Smooth muscle cell (in vitro differentiated cells): ENCODE measurements around the gene NOSTRIN. TPM values are rescaled to one million over a fixed set of nuclear protein-coding genes. Genes with fewer than 3 reads are reported as not detected.

Source experiments
- DNase-seq: peaks from one replicate; lab custom pipeline; 2025; ENCODE audit not compliant: unreplicated experiment; lab: John Stamatoyannopoulos, UW
- H2AFZ ChIP-seq: fragments of 200-600 bp; sonication (generic); 2 replicates; pipeline ENCODE4 v1.6.0; 2016; ENCODE audit warnings: antibody characterized with exemption, low read depth, mild to moderate bottlenecking
- H3F3A ChIP-seq: fragments of 200-600 bp; sonication (generic); 2 replicates; pipeline ENCODE4 v1.6.0; 2017; ENCODE audit warnings: antibody characterized with exemption, low read depth
- H3K27ac ChIP-seq: fragments of 200-600 bp; sonication (generic); 2 replicates; pipeline ENCODE4 v1.5.1; 2016; ENCODE audit warnings: low read depth, mild to moderate bottlenecking
- H3K27me3 ChIP-seq: fragments of 200-600 bp; sonication (generic); 2 replicates; pipeline ENCODE4 v1.6.1; 2016; ENCODE audit warnings: low read depth, mild to moderate bottlenecking
- H3K36me3 ChIP-seq: fragments of 200-600 bp; sonication (generic); 2 replicates; pipeline ENCODE4 v1.5.1; 2016; ENCODE audit warnings: low read depth
- H3K4me1 ChIP-seq: fragments of 200-600 bp; sonication (generic); 2 replicates; pipeline ENCODE4 v1.5.1; 2016; ENCODE audit warnings: low read depth
- H3K4me2 ChIP-seq: fragments of 200-600 bp; sonication (generic); 2 replicates; pipeline ENCODE4 v1.6.0; 2016; ENCODE audit warnings: mild to moderate bottlenecking
- H3K4me3 ChIP-seq: fragments of 200-600 bp; sonication (generic); 2 replicates; pipeline ENCODE4 v1.5.1; 2016; ENCODE audit warnings: mild to moderate bottlenecking
- H3K79me2 ChIP-seq: fragments of 200-600 bp; sonication (generic); 2 replicates; pipeline ENCODE4 v1.6.0; 2016; ENCODE audit warnings: low read depth, mild to moderate bottlenecking
- H3K9ac ChIP-seq: fragments of 200-600 bp; sonication (generic); 2 replicates; pipeline ENCODE4 v1.6.0; 2016; ENCODE audit warnings: low read depth
- H3K9me3 ChIP-seq: fragments of 200-600 bp; sonication (generic); replicated peaks from 2 replicates; pipeline ENCODE4 v1.5.1; 2016; ENCODE audit warnings: low read depth
- H4K20me1 ChIP-seq: fragments of 200-600 bp; sonication (generic); 2 replicates; pipeline ENCODE4 v1.6.0; 2016; ENCODE audit warnings: low read depth
- CTCF ChIP-seq: fragments of 200-600 bp; sonication (generic); IDR thresholded peaks from 2 replicates; pipeline ENCODE4 v1.5.1; 2017; ENCODE audit warnings: borderline replicate concordance, mild to moderate bottlenecking, antibody characterized with exemption; ENCODE audit not compliant: insufficient read depth, poor library complexity, severe bottlenecking
- WGBS: methylation state at CpG from one replicate; pipeline ENCODE4 v1.1.7; 2016; ENCODE audit warnings: low lambda C conversion rate; 5-methylcytosine and 5-hydroxymethylcytosine counted together
- polyA plus RNA-seq: library from polyadenylated mRNA; unstranded; fragments of >200 nt; fragmentation: Nextera tagmentation; extraction: Ambion mirVana; gene quantifications from 2 replicates; pipeline ENCODE4 v1.2.1, GENCODE V29; 2016
- total RNA-seq: library from RNA; depleted of rRNA; stranded (reverse); fragments of >200 nt; gene quantifications from 2 replicates; pipeline ENCODE4 v1.2.3, GENCODE V29; 2014

Gene NOSTRIN
- total and polyA plus RNA-seq, 2 experiments from 2014 or later, result 0.10 TPM; not detected in 1

GRCh38 chr2:168851674-168852320 is 49.4 kb downstream of the NOSTRIN start:
- no peak for TF ChIP-seq CTCF
- no peaks in the 10 kb centered on the region for H3K9me3 ChIP-seq
- no peak overlapping the region for H3K4me2 ChIP-seq
- H3K4me1 ChIP-seq, result no peaks in the 10 kb centered on the region
- H3K36me3 ChIP-seq, result no peaks in the 10 kb centered on the region
- no peaks in the 10 kb centered on the region for H3F3A ChIP-seq
- no peaks in the 10 kb centered on the region for H3K79me2 ChIP-seq
- WGBS, result 89% methylated on average over 5 of the region's 5 CpGs
- no peak overlapping the region for H2AFZ ChIP-seq
- no peak overlapping the region for H3K27ac ChIP-seq
- no peaks in the 10 kb centered on the region for H4K20me1 ChIP-seq
- DNase-seq, result no peak
- H3K27me3 ChIP-seq, result no peaks in the 10 kb centered on the region
- H3K4me3 ChIP-seq, result no peak overlapping the region
- no peak overlapping the region for H3K9ac ChIP-seq

- Histone ChIP-seq H3F3A (no peaks in the 10 kb centered on the region), H3K27ac (no peak overlapping the region), H3K36me3 (no peaks in the 10 kb centered on the region), H4K20me1 (no peaks in the 10 kb centered on the region), H2AFZ (no peak overlapping the region), H3K9ac (no peak overlapping the region), H3K4me3 (no peak overlapping the region), H3K4me1 (no peaks in the 10 kb centered on the region), H3K79me2 (no peaks in the 10 kb centered on the region), H3K27me3 (no peaks in the 10 kb centered on the region), H3K4me2 (no peak overlapping the region), H3K9me3 (no peaks in the 10 kb centered on the region)
- no peak for TF ChIP-seq CTCF
- DNase-seq, result no peak
- WGBS, result 32% methylated on average over 3 of the region's 3 CpGs
Observed at GRCh38 chr2:168852481-168852880, 50.0 kb downstream of the NOSTRIN start.

GRCh38 chr2:168853471-168853870 is 51.0 kb downstream of the NOSTRIN start:
- no peak for DNase-seq
- Histone ChIP-seq H3K9me3 (no peaks in the 10 kb centered on the region), H3K27ac (no peak overlapping the region), H3K27me3 (no peaks in the 10 kb centered on the region), H3F3A (no peaks in the 10 kb centered on the region), H4K20me1 (no peaks in the 10 kb centered on the region), H3K4me1 (no peaks in the 10 kb centered on the region), H3K9ac (no peak overlapping the region), H2AFZ (no peak overlapping the region), H3K79me2 (no peaks in the 10 kb centered on the region), H3K4me3 (no peak overlapping the region), H3K4me2 (no peak overlapping the region), H3K36me3 (no peaks in the 10 kb centered on the region)
- no peak for TF ChIP-seq CTCF
- 96% methylated on average over 1 of the region's 1 CpG for WGBS

- Histone ChIP-seq H3K27me3 (no peaks in the 10 kb centered on the region), H3K79me2 (no peaks in the 10 kb centered on the region), H3K4me3 (no peak overlapping the region), H3K9ac (no peak overlapping the region), H2AFZ (no peak overlapping the region), H3K36me3 (no peaks in the 10 kb centered on the region), H3K4me2 (no peak overlapping the region), H3K9me3 (no peaks in the 10 kb centered on the region), H3F3A (no peaks in the 10 kb centered on the region), H3K4me1 (no peaks in the 10 kb centered on the region), H4K20me1 (no peaks in the 10 kb centered on the region), H3K27ac (no peak overlapping the region)
- WGBS, result 94% methylated on average over 5 of the region's 5 CpGs
- DNase-seq, result no peak
- no peak for TF ChIP-seq CTCF
Observed at GRCh38 chr2:168854651-168855050, 52.2 kb downstream of the NOSTRIN start.
